Panc1 (cell line): ENCODE measurements around the gene CCSAP. TPM values are rescaled to one million over a fixed set of nuclear protein-coding genes. Genes with fewer than 3 reads are reported as not detected.

Experiments
- ATAC-seq: fragments of 200-7000 bp; cut with Tn5 transposase; 2 replicates; pipeline ENCODE4 v1.9.1; 2020; ENCODE audit warnings: mild to moderate bottlenecking, moderate library complexity
- BruUV-seq: library from RNA; stranded (reverse); fragments of 400-500 nt; replicated peaks from 2 replicates; lab custom pipeline; 2021; lab: Mats Ljungman, UMichigan
- CTCF ChIA-PET: fragments of 300-600 bp; sonication (Branson Sonifier 250); formaldehyde crosslinking; loops from one replicate; lab custom pipeline; 2022; ENCODE audit warnings: antibody characterized with exemption; lab: Charles Lee
- POLR2A ChIA-PET: fragments of 300-600 bp; sonication (Branson Sonifier 250); formaldehyde crosslinking; loops from one replicate; lab custom pipeline; 2022; ENCODE audit warnings: antibody characterized with exemption; lab: Charles Lee
- DNase-seq: peaks from one replicate; pipeline ENCODE4 v3.0.0-alpha.2; 2010; ENCODE audit warnings: low read depth, low spot score
- H3K27ac ChIP-seq: 2 replicates; pipeline ENCODE4 v1.5.1; 2011; ENCODE audit warnings: mild to moderate bottlenecking, low read length, inconsistent platforms
- H3K27me3 ChIP-seq: fragments of 200-500 bp; sonication (Bioruptor generic); 2 replicates; pipeline ENCODE4 v1.6.0; 2014; ENCODE audit warnings: low read length, inconsistent platforms; ENCODE audit not compliant: control insufficient read depth, insufficient read depth
- H3K36me3 ChIP-seq: fragments of 200-500 bp; sonication (Bioruptor generic); 2 replicates; pipeline ENCODE4 v1.5.1; 2014; ENCODE audit warnings: inconsistent platforms, mild to moderate bottlenecking, low read length, moderate library complexity; ENCODE audit not compliant: control insufficient read depth, insufficient read depth
- H3K4me1 ChIP-seq: 2 replicates; pipeline ENCODE4 v1.5.1; 2011; ENCODE audit warnings: inconsistent platforms, mild to moderate bottlenecking, low read length, moderate library complexity; ENCODE audit not compliant: control insufficient read depth, insufficient read depth
- H3K4me3 ChIP-seq, 2 experiments: 2 replicates each; pipeline ENCODE4 v1.5.1; 2011 to 2012; ENCODE audit warnings: low read depth in 2 of 2, low read length in 2 of 2, mild to moderate bottlenecking in 2 of 2, inconsistent platforms in 1 of 2, moderate library complexity in 1 of 2
- H3K9me3 ChIP-seq: fragments of 200-500 bp; sonication (Bioruptor generic); 2 replicates; pipeline ENCODE4 v1.5.1; 2014; ENCODE audit warnings: low read depth, mild to moderate bottlenecking, inconsistent platforms, low read length, moderate library complexity; ENCODE audit not compliant: control insufficient read depth, insufficient read depth
- CTCF ChIP-seq: fragments of 450-650 bp; IDR thresholded peaks from 2 replicates; pipeline ENCODE4 v1.5.1; 2017; ENCODE audit warnings: mild to moderate bottlenecking
- POLR2AphosphoS5 ChIP-seq: IDR thresholded peaks from 2 replicates; pipeline ENCODE4 v1.6.1; 2012; ENCODE audit warnings: mild to moderate bottlenecking, low read depth, low read length, moderate library complexity
- REST ChIP-seq, 2 experiments: IDR thresholded peaks; 2 replicates each; pipeline ENCODE4 v1.6.1; 2011 to 2012; ENCODE audit warnings: low read depth in 2 of 2, control low read depth in 1 of 2, low read length in 1 of 2, mild to moderate bottlenecking in 1 of 2, moderate library complexity in 1 of 2; ENCODE audit not compliant: insufficient read depth in 1 of 2
- SIN3A ChIP-seq: IDR thresholded peaks from 2 replicates; pipeline ENCODE4 v1.6.1; 2012; ENCODE audit warnings: low read depth, mild to moderate bottlenecking, low read length, moderate library complexity, borderline replicate concordance; ENCODE audit not compliant: insufficient read depth
- TCF7L2 ChIP-seq: IDR thresholded peaks from 2 replicates; pipeline ENCODE4 v1.6.1; 2011; ENCODE audit warnings: mild to moderate bottlenecking, low read depth, low read length, inconsistent platforms
- in situ Hi-C: cut with HindIII; loops from 2 replicates; pipeline ENCODE4 v1.10.0; 2016; ENCODE audit warnings: low sequenced_read_pairs, low pct_unique_long_range_greater_than_20kb
- intact Hi-C: fragments of 100-400 bp; cut with micrococcal nuclease; formaldehyde crosslinking; loops from one replicate; pipeline ENCODE4 v1.10.0; 2022; ENCODE audit not compliant: unreplicated experiment
- total RNA-seq: library from RNA; stranded (reverse); gene quantifications from one replicate; pipeline ENCODE4 v1.2.1, GENCODE V29; 2021; ENCODE audit not compliant: unreplicated experiment

Gene CCSAP
- total RNA-seq, 1 experiment from 2014 or later: 11.6 TPM

GRCh38 chr1:229341774-229342655 lies 832 bp downstream of the CCSAP start:
- Histone ChIP-seq H3K36me3 (no peaks in the 10 kb centered on the region), H3K9me3 (no peaks in the 10 kb centered on the region), H3K4me3 (peak overlapping the region; percentile 70 to 83), H3K27me3 (no peaks in the 10 kb centered on the region), H3K27ac (peak overlapping the region; percentile 86), H3K4me1 (peaks cover 24% of the 10 kb centered on the region)
- ChIA-PET POLR2A (interaction anchor here (1.4 kb wide), 1 partner anchor 99 kb away, joined by 3 read pairs; no protein-coding TSS in a partner anchor), CTCF (no interaction called here)
- peak; percentile 93 for ATAC-seq
- intact Hi-C loops: loop anchor here (10.0 kb wide), 3 partner anchors 63 to 143 kb away; no protein-coding TSS in a partner anchor
- peak; percentile 92; the same call in 1 of the 2 replicates for TF ChIP-seq SIN3A
- peak; percentile 54; the same call in 1 of the 2 replicates for TF ChIP-seq POLR2AphosphoS5
- TF ChIP-seq CTCF: no peak
- 0 out of 2 replicates have a peak, but pooled peaks have one; percentile 25 for TF ChIP-seq TCF7L2
- in situ Hi-C loops: no loop called here
- no peak for DNase-seq
- no TSS peak for BruUV-seq

GRCh38 chr1:229340496-229340895 lies 2.4 kb downstream of the CCSAP start:
- Histone ChIP-seq H3K27me3 (no peaks in the 10 kb centered on the region), H3K4me3 (peak overlapping the region; percentile 21 to 70), H3K36me3 (no peaks in the 10 kb centered on the region), H3K4me1 (peaks cover 24% of the 10 kb centered on the region), H3K27ac (no peak overlapping the region; the same call in 1 of the 2 replicates), H3K9me3 (no peaks in the 10 kb centered on the region)
- ATAC-seq (no peak), DNase-seq (no peak)
- TF ChIP-seq SIN3A (no peak), REST (IDR thresholded peaks at IDR 0.05; ENCODE audit: insufficient read depth in 1 of 2, low read depth in 2 of 2, low read length in 1 of 2) (no peak), POLR2AphosphoS5 (no peak), TCF7L2 (no peak), CTCF (no peak)
- ChIA-PET POLR2A (no interaction called here), CTCF (no interaction called here)
- in situ Hi-C loops: no loop called here
- no TSS peak for BruUV-seq
- intact Hi-C loops: loop anchor here (10.0 kb wide), 3 partner anchors 64 to 144 kb away; no protein-coding TSS in a partner anchor
